Activated naive CD4-positive, alpha-beta T cell treated with anti-CD3 and anti-CD28 coated beads, Interleukin-2, amount 50 U/mL, for 24 hours (primary cell): ENCODE data around the gene STT3A.
"Not testable (repeated sequence)": the region's sequence is repeated elsewhere in the genome, so short reads cannot be mapped to it uniquely, and the experiment has no call there.

Source experiments
- H3K27ac Mint-ChIP-seq: one replicate; pipeline ENCODE4 v1.8.0; 2021; ENCODE audit warnings: mild to moderate bottlenecking, mixed read lengths
- H3K27me3 Mint-ChIP-seq: one replicate; pipeline ENCODE4 v1.8.0; 2021; ENCODE audit warnings: mixed read lengths
- H3K36me3 Mint-ChIP-seq: one replicate; pipeline ENCODE4 v1.8.0; 2021; ENCODE audit warnings: mixed read lengths
- H3K4me1 Mint-ChIP-seq: one replicate; pipeline ENCODE4 v1.8.0; 2021; ENCODE audit warnings: mixed read lengths
- H3K4me3 Mint-ChIP-seq: one replicate; pipeline ENCODE4 v1.8.0; 2021; ENCODE audit warnings: mild to moderate bottlenecking, mixed read lengths
- H3K9me3 Mint-ChIP-seq: one replicate; pipeline ENCODE4 v1.8.0; 2021; ENCODE audit warnings: mixed read lengths

Gene STT3A

DNA sequence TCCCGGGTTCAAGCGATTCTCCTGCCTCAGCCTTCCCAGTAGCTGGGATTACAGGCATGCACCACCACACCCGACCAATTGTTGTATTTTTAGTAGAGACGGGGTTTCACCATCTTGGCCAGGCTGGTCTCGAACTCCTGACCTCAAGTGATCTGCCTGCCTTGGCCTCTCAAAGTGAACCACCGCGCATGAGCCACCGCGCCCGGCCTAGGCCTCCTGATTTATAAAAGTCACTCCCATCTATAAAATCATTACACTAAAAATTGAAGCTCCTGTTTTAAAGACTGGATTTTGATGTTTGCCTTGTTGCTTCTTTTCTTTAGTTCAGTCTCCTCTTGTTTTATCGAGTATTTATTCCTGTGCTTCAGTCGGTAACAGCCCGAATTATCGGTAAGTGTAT lies 15.5 kb upstream of the STT3A start:
- H3K27me3 Mint-ChIP-seq, H3K4me3 Mint-ChIP-seq, H3K27ac Mint-ChIP-seq, H3K9me3 Mint-ChIP-seq: not testable (repeated sequence)
- Mint-ChIP-seq H3K4me1 (peaks cover 10% of the 10 kb centered on the region), H3K36me3 (peaks cover 14% of the 10 kb centered on the region)

DNA sequence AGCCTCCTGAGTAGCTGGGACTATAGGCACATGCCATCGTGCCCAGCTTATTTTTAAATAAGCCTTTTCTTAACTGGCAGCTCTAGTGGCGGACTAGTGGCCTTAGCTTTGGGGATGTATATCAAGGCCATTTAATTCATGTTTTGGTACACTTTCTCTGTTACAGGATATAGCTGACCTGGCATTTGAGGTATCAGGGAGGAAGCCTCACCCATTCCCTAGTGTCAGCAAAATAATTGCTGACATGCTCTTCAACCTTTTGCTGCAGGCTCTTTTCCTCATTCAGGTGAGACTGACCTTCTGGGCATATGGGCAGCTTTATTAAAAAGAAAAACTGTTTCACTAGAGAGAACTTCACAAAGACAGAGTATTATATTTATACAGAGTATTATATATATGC lies 13.9 kb upstream of the STT3A start:
- Mint-ChIP-seq H3K27me3 (no peaks in the 10 kb centered on the region), H3K27ac (no peak overlapping the region), H3K4me3 (no peak overlapping the region), H3K9me3 (no peaks in the 10 kb centered on the region), H3K36me3 (peaks cover 18% of the 10 kb centered on the region), H3K4me1 (peaks cover 7% of the 10 kb centered on the region)

DNA sequence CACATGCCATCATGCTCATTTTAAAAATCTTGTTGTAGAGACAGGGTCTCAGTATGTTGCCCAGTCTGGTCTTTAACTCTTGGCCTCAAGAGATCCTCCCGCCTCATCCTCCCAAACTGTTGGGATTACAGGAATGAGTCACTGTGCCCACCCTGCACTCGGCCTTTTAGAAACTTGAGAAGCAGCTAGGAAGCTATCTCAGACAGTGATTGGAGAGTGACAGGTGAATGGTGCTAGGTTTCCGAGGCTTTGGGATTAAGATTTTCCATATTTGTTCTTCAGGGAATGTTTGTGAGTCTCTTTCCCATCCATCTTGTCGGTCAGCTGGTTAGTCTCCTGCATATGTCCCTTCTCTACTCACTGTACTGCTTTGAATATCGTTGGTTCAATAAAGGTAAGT lies 12.8 kb upstream of the STT3A start:
- Mint-ChIP-seq H3K9me3 (no peaks in the 10 kb centered on the region), H3K27me3 (no peaks in the 10 kb centered on the region), H3K36me3 (peaks cover 24% of the 10 kb centered on the region), H3K4me3 (no peak overlapping the region), H3K4me1 (no peaks in the 10 kb centered on the region), H3K27ac (no peak overlapping the region)

DNA sequence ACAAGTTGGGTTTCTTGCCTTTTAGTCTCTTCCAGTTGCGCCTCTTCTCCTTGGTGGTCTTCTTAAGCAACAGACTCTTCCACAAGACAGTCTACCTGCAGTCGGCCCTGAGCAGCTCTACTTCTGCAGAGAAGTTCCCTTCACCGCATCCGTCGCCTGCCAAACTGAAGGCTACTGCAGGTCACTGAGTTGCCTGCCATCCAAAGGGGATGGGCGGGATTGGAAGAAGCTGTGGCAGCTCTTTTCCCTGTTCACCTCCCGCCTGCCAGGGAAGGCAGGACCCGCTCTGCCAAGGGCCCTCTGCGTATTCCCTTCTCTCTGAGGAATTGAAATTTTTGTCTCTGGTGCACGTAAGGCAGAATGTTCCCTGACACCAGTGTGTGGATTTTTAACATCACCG lies 9.2 kb upstream of the STT3A start:
- H3K4me3 Mint-ChIP-seq = no peak overlapping the region
- no peaks in the 10 kb centered on the region for H3K4me1 Mint-ChIP-seq
- H3K9me3 Mint-ChIP-seq = no peaks in the 10 kb centered on the region
- no peak overlapping the region for H3K27ac Mint-ChIP-seq
- H3K36me3 Mint-ChIP-seq = peaks cover 15% of the 10 kb centered on the region
- H3K27me3 Mint-ChIP-seq = no peaks in the 10 kb centered on the region

DNA sequence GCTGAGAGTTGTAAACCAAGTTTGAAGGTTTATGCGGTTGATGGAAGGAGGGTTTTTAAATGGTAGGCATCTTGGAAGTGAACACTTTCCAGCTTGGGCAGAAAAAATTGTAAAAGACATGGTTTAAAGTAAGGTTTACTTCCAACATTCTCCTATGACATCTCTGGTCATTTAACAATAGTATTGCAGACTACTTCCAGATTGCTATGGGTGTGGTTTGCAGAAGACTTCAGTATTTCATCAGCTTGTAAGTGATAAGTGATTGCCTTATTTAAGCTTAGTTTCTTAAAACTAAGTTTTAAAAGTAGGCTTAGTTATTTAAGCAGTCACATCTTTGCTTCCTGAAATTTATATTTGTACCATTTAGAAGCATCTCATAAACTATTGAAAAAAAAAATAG lies 7.2 kb upstream of the STT3A start:
- Mint-ChIP-seq H3K9me3 (no peaks in the 10 kb centered on the region), H3K4me3 (no peak overlapping the region), H3K36me3 (peaks cover 15% of the 10 kb centered on the region), H3K4me1 (peaks cover 5% of the 10 kb centered on the region), H3K27ac (no peak overlapping the region), H3K27me3 (no peaks in the 10 kb centered on the region)

DNA sequence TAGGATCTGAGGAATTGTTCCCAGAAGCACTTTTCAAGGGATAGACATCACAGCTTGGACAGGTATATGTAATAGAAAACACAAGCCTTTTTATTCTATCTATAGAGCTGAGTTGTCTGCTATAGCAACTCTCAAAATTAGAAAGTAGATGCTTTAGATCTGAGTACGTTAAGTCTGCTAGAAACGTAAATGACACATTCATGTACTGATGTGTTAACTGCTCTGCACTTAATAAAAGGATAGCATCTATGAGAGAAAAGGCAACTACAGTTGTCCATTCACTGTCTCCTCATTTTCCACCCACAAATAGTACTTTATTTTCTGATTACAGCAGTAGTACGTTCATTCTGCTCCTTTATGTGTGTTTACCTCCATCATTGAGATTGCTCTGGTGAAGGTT lies 6.0 kb upstream of the STT3A start:
- H3K27ac Mint-ChIP-seq = no peak overlapping the region
- peaks cover 10% of the 10 kb centered on the region for H3K4me1 Mint-ChIP-seq
- no peaks in the 10 kb centered on the region for H3K27me3 Mint-ChIP-seq
- H3K9me3 Mint-ChIP-seq = no peaks in the 10 kb centered on the region
- H3K4me3 Mint-ChIP-seq = no peak overlapping the region
- peaks cover 13% of the 10 kb centered on the region for H3K36me3 Mint-ChIP-seq

DNA sequence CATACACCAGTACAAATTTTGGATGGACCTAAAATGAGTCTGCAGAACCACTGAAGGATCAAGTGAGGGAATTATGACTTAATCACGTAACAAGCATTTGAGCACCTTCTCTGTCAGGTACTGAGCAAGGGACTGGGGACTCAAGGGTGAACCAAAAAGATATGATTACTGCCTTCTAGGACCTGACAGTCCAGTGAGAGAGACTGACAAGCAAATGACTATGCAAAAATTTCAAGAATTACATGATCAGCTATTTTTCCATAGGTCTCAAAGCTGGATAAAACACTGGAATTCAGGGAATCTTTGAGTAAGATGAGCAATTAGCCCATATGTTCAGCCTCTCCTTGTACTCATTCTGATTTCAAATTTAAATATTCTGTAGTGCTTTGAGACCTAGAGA lies 5.2 kb upstream of the STT3A start:
- peaks cover 11% of the 10 kb centered on the region for H3K4me1 Mint-ChIP-seq
- H3K4me3 Mint-ChIP-seq = no peak overlapping the region
- peaks cover 13% of the 10 kb centered on the region for H3K36me3 Mint-ChIP-seq
- H3K27ac Mint-ChIP-seq = no peak overlapping the region
- no peaks in the 10 kb centered on the region for H3K27me3 Mint-ChIP-seq
- H3K9me3 Mint-ChIP-seq = no peaks in the 10 kb centered on the region

DNA sequence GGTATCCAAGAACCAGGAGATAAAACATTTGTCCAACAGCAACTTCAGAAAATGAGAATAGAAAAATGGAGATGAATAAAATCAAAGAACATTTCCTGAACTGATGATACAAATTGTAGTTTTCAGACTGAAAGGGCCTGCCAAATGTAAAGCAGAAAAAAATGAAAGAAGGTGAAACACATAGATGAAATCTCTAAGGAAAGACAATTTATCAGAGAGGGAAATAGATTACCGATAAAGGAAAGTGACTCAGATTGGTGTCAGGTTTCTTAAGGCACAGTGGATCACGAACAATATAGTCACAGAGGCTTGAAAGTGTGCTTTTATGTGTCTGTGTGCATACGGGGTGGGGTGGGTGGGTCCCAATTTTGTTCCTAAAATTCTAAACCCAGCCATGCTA lies 4.1 kb upstream of the STT3A start:
- no peak overlapping the region for H3K4me3 Mint-ChIP-seq
- no peaks in the 10 kb centered on the region for H3K9me3 Mint-ChIP-seq
- no peaks in the 10 kb centered on the region for H3K27me3 Mint-ChIP-seq
- peaks cover 9% of the 10 kb centered on the region for H3K36me3 Mint-ChIP-seq
- no peak overlapping the region for H3K27ac Mint-ChIP-seq
- H3K4me1 Mint-ChIP-seq = peaks cover 21% of the 10 kb centered on the region

DNA sequence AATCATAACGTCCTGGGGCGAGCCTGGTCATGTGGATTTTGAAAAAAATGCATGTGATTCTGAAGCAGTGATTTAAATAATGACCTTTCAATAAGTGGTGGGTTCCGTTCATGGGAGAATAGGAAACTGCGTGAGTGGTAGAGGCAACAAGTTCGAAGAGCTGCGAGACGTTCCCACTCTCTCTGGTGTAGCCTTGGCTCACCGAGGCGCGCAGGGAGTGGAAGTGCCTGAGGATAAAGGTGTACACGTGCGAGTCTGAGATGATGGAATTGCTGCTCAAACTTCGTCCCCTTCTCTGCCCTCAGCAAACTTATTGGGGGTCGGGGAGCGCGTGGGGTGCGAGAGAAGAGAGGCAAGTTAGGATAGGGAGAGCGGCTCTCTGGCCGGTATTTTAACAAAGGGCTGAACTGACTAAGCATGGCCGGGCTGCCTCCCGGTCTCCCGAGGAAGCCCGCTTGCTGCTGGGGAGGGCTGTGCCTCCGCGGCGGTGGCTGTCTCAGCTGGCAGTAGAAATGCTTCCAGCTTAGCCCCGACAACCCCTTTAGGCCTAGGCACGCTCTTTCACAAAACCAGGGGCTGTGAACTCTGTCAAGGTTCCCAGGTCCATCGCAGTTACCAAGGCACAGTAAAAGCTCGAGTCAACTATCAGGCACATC lies 875 bp upstream of the STT3A start:
- Mint-ChIP-seq H3K9me3 (no peaks in the 10 kb centered on the region), H3K4me1 (peaks cover 49% of the 10 kb centered on the region), H3K27me3 (no peaks in the 10 kb centered on the region), H3K36me3 (peaks cover 13% of the 10 kb centered on the region), H3K4me3 (peak overlapping the region; percentile 97), H3K27ac (peak overlapping the region; percentile 98)

DNA sequence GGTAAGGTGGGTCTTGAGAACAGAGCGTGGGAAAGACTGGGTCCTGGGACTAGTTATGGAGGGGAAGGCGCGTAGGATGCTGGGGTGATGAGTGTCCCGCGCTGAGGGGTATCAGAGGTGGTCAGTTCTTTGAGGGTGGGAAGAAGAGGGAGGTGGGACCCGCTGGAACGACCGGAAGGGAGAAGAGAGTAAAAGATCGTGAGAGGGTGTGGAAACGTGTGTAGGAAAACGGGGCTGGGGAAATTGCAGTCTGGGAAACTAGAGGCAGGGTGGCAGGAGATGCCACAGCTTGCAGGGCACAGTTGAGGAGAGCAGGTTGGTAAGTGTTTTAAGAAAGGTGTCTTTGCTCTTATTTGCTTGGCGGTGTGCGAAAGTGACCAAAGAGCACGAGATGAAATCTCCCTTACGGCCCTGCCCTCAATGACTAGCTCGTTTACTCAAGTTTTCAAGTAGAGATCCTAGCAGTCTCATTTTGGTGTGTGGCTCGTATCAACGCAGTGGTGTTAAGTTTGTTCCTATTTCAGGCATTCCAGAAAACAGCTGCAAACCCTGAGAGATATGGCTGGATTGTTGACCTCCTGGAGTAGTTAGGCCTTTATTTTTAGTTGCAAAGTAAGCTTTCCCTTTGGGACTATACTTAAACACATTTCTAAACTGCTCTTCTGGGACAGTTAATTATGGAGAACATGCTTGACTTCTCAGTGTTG lies 615 bp downstream of the STT3A start:
- no peaks in the 10 kb centered on the region for H3K9me3 Mint-ChIP-seq
- peaks cover 14% of the 10 kb centered on the region for H3K36me3 Mint-ChIP-seq
- peaks cover 54% of the 10 kb centered on the region for H3K4me1 Mint-ChIP-seq
- no peaks in the 10 kb centered on the region for H3K27me3 Mint-ChIP-seq
- peak overlapping the region; percentile 98 for H3K27ac Mint-ChIP-seq
- peak overlapping the region; percentile 97 for H3K4me3 Mint-ChIP-seq

DNA sequence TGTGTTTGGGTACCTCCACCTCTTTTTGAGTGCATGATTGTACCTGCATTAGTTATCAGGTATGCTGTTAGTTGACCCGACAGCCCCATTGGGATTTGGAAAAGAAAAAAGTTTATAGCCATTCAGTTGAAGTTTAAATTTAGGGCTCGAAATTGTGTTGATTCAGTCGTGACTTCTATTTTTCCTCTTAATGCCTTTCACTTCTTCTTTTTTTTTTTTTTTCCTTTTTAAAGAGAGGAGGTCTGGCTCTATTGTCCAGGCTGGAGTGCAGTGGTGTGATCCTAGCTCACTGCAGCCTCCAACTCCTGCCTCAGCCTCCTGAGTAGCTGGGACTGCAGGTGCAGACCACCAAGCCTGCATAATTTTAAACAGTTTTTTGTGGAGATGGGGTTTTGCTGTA lies 2.3 kb downstream of the STT3A start:
- H3K27ac Mint-ChIP-seq = no peak overlapping the region
- no peaks in the 10 kb centered on the region for H3K27me3 Mint-ChIP-seq
- peaks cover 50% of the 10 kb centered on the region for H3K4me1 Mint-ChIP-seq
- H3K36me3 Mint-ChIP-seq = peaks cover 16% of the 10 kb centered on the region
- no peaks in the 10 kb centered on the region for H3K9me3 Mint-ChIP-seq
- H3K4me3 Mint-ChIP-seq = peak overlapping the region; percentile 63

DNA sequence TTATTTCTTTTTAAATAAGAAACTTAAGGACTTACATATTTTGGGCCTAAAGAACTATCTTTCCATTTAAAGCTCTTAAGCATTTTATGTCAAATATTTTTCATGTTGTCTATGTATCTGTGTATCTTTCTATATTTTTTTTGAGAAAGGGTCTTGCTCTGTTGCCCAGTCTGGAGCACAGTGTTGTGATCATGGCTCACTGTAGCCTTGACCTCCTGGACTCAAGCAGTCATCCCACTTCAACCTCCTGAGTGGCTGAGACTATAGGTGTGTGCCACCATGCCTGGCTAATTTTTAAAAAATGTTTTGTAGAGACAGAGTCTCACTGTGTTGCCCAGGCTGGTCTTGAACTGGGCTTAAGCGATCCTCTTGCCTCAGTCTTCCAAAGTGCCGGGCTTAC lies 8.0 kb downstream of the STT3A start:
- Mint-ChIP-seq H3K27me3 (no peaks in the 10 kb centered on the region), H3K4me1 (peaks cover 17% of the 10 kb centered on the region), H3K27ac (no peak overlapping the region), H3K9me3 (no peaks in the 10 kb centered on the region), H3K4me3 (no peak overlapping the region), H3K36me3 (peaks cover 24% of the 10 kb centered on the region)

DNA sequence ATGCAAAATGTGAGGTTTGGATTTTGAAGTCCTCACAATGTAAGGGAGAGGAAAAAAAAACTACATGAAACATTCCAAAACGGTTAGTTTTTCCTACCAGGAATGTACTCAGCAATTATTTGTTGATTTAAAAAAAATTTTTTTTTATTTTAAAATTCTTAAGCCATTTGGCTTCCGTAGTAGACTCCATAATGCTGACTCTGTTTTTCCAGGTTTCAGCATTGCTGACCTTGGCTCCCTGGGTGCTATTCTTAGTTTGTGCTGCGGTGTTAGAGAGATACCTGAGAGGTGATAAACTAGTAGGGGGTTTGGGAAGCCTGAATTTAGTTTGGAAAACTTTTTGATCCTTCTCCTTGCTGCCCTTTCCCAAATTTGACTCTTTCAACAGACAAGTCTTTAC lies 10.6 kb downstream of the STT3A start:
- Mint-ChIP-seq H3K9me3 (no peaks in the 10 kb centered on the region), H3K4me1 (peaks cover 4% of the 10 kb centered on the region), H3K27me3 (no peaks in the 10 kb centered on the region), H3K36me3 (peaks cover 24% of the 10 kb centered on the region), H3K4me3 (no peak overlapping the region), H3K27ac (no peak overlapping the region)

DNA sequence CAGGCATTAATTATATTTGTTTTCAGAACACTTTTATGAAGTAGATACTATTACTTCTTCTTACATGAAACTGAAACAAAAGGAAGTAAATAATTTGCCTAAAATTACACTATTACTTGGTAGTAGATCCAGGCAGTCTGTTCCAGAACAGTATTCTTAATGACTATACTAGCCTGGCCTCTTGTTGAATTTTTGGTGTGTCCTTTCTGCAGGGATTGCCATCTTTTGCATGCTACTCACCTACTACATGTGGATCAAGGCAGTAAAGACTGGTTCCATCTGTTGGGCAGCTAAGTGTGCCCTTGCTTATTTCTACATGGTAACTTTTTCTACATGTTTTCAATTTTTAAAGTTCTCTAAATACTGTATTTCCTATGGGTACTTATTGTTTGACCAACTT lies 12.8 kb downstream of the STT3A start:
- Mint-ChIP-seq H3K36me3 (peaks cover 33% of the 10 kb centered on the region), H3K27me3 (no peaks in the 10 kb centered on the region), H3K27ac (no peak overlapping the region), H3K4me1 (peaks cover 4% of the 10 kb centered on the region), H3K9me3 (no peaks in the 10 kb centered on the region), H3K4me3 (no peak overlapping the region)

DNA sequence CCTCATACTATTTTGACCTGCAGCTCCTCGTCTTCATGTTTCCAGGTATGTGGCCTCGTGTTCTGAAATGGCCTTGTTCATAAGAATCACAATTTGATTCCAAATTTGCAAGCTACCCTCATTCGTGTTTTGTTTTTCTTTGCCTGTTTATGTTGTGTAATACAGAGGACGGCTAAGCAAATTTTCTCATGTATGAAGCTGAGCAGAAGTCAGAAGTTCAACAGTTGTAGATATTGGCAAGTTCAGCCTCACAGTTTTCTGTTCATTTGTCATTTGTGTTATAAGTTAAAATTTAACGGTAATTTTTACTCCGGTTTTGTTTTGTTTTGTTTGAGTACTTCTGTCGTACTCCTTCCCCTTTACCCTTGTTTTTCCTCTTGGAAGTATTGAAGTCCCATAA lies 16.9 kb downstream of the STT3A start:
- H3K36me3 Mint-ChIP-seq = peaks cover 43% of the 10 kb centered on the region
- no peak overlapping the region for H3K27ac Mint-ChIP-seq
- no peaks in the 10 kb centered on the region for H3K9me3 Mint-ChIP-seq

DNA sequence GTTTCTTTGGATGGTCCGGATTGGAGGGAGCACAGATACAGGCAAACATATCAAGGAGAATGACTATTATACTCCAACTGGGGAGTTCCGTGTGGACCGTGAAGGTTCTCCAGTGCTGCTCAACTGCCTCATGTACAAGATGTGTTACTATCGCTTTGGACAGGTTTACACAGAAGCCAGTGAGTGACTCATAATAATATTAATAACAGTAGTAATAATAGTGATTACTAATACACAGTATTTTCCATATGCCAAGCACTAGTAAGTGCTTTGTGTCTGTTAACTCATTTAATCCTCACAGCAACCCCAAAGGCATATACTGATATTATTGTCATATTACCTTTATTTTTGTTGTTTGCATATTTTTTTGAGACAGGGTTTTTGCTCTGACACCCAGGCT lies 25.7 kb downstream of the STT3A start:
- H3K9me3 Mint-ChIP-seq = no peaks in the 10 kb centered on the region
- no peak overlapping the region for H3K27ac Mint-ChIP-seq
- H3K4me1 Mint-ChIP-seq = no peaks in the 10 kb centered on the region
- H3K36me3 Mint-ChIP-seq = peaks cover 12% of the 10 kb centered on the region
- no peaks in the 10 kb centered on the region for H3K27me3 Mint-ChIP-seq
- H3K4me3 Mint-ChIP-seq = no peak overlapping the region

More for the DNA sequence above, 16.9 kb downstream of the STT3A start:
- Mint-ChIP-seq H3K4me3 (no peak overlapping the region), H3K27me3 (no peaks in the 10 kb centered on the region), H3K4me1 (no peaks in the 10 kb centered on the region)

DNA sequence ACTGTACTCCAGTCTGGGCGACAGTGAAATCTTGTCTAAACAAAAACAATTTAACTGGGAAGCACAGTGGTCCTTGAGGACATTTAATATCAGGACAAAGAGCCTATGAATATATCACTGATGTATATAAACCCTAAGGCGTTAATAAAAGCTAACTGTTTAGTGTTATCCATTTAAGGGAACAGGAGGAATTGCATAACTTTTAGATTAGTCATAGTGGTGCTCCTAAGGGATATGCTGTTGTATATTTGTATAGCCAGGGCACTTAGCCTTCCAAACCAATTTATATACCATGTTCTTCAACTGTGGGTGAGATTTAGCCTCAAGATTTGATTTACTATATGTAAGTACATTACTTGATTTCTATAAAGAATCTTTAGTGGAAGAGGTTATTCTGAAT lies 29.3 kb downstream of the STT3A start:
- Mint-ChIP-seq H3K9me3 (no peaks in the 10 kb centered on the region), H3K36me3 (peaks cover 2% of the 10 kb centered on the region), H3K4me3 (no peak overlapping the region), H3K27ac (no peak overlapping the region), H3K4me1 (peaks cover 15% of the 10 kb centered on the region), H3K27me3 (no peaks in the 10 kb centered on the region)
